GM18519 (cell line): Measurements from ENCODE around the gene SSPN.

Experiments used
- ATAC-seq: cut with Tn5 transposase; IDR thresholded peaks from one replicate; pipeline ENCODE4 v1.9.1; 2021; ENCODE audit warnings: mild to moderate bottlenecking, moderate library complexity; ENCODE audit not compliant: unreplicated experiment, low FRiP score

Gene SSPN

GRCh38 chr12:26252946-26253345 is 57.6 kb downstream of the SSPN start:
- no peak for ATAC-seq

- no peak for ATAC-seq
Observed at GRCh38 chr12:26255893-26256645, 60.7 kb downstream of the SSPN start.

- ATAC-seq = no peak
Observed at GRCh38 chr12:26264215-26264838, 69.0 kb downstream of the SSPN start.

GRCh38 chr12:26265606-26266005 is 70.2 kb downstream of the SSPN start:
- no peak for ATAC-seq

- no peak for ATAC-seq
Observed at GRCh38 chr12:26266881-26267280, 71.5 kb downstream of the SSPN start.

- no peak for ATAC-seq
Observed at GRCh38 chr12:26268841-26269561, 73.6 kb downstream of the SSPN start.

- no peak for ATAC-seq
Observed at GRCh38 chr12:26269562-26270284, 74.3 kb downstream of the SSPN start.

- no peak for ATAC-seq
Observed at GRCh38 chr12:26271024-26271423, 75.7 kb downstream of the SSPN start.

- ATAC-seq = no peak
Observed at GRCh38 chr12:26271889-26272492, 76.6 kb downstream of the SSPN start.

- no peak for ATAC-seq
Observed at GRCh38 chr12:26272851-26273250, 77.5 kb downstream of the SSPN start.

GRCh38 chr12:26273811-26274210 is 78.4 kb downstream of the SSPN start:
- ATAC-seq = no peak

- peak; percentile 95 for ATAC-seq
Observed at GRCh38 chr12:26274441-26275312, 79.3 kb downstream of the SSPN start.

- ATAC-seq = no peak
Observed at GRCh38 chr12:26275313-26276131, 80.1 kb downstream of the SSPN start.

- ATAC-seq = no peak
Observed at GRCh38 chr12:26276709-26277108, 81.3 kb downstream of the SSPN start.

GRCh38 chr12:26277506-26278246 is 82.3 kb downstream of the SSPN start:
- no peak for ATAC-seq

GRCh38 chr12:26278266-26278665 is 82.9 kb downstream of the SSPN start:
- no peak for ATAC-seq

GRCh38 chr12:26278666-26279065 is 83.3 kb downstream of the SSPN start:
- ATAC-seq = no peak

- no peak for ATAC-seq
Observed at GRCh38 chr12:26279091-26279490, 83.7 kb downstream of the SSPN start.
